ENCODE measurements around the gene RHEBL1.

RHEBL1 gene, protein sequence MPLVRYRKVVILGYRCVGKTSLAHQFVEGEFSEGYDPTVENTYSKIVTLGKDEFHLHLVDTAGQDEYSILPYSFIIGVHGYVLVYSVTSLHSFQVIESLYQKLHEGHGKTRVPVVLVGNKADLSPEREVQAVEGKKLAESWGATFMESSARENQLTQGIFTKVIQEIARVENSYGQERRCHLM

GRCh38 chr12:49069507-49070346, at the start of gene RHEBL1:
Gene RHEBL1, minus strand, starts transcription at chr12:49069979. Its CDS starts 194 bp downstream, at chr12:49069785.
- DNase-seq (peak; percentile 99), ATAC-seq (peak; percentile 100)

DNA sequence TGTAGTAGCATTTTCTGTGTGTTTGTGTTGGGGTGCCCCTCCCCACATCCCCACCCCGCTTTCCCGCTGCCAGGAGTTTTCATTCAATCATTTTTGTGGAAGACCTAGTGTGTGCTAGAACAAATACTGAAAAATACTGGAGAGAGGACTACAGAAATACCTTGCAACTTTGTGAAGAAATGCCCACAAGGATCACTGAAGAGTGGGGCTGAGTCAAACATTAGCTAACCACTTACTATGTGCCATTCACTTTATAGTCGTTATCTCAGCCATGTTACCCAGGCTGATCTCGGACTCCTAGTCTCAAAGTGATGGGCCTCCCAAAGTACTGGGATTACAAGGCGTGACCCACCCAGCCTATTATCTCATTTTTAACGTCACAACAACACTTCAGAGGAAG, 41.4 kb upstream of the RHEBL1 start:
- ATAC-seq: no peak

GRCh38 chr12:49110464-49111155, 40.8 kb upstream of the RHEBL1 start, which contains the start of gene LMBR1L:
Gene LMBR1L, minus strand, starts transcription at chr12:49110847. Its CDS starts 292 bp downstream, at chr12:49110555.
- ATAC-seq (peak; percentile 99), DNase-seq (peak; percentile 95)

More for the DNA sequence above, 41.4 kb upstream of the RHEBL1 start:
- DNase-seq: no peak

DNA sequence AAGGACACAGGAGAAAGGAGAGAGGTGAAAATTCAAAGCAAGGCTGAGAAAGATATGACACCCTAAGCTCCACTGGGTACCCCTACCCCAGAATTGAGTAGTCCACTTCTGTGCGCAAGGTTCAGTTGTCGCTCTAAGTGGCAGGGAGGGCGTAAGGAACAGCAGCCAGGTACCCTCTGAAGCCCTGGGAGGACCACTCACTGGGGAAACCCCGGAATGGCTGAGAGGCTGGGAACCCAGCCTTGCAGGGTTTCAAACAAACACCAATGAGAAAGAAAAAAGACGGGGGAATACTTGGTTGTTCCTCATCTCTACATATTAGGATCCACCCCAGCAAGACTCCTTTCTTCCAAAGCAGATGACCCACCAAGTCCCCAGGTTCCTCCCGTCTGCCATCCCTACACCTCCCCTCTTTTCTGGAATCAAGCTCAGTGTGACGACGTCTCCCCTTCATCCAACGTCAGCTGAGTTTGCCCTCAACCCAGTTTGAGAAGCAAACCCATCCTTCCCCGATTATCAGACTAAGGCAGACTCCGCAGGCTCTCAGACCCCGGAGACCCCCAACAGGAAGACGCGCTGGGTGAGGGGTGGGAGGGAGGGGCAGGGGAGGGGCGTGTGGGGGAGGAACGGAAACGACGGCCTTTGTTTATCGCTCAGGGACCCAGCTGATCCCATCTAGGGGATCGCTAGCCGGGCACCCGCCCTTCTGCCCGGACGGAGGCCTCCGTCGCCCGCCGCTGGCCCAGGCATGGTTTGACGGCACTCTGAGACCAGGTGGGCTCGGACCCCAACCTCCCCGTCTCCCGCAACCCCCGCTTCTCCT, 40.1 kb upstream of the RHEBL1 start:
- DNase-seq (peak; percentile 20), ATAC-seq (no peak)

- ATAC-seq (no peak), DNase-seq (no peak)
These were observed 39.2 kb upstream of the RHEBL1 start for GRCh38 chr12:49108958-49109404.

GRCh38 chr12:49105504-49106084, 35.8 kb upstream of the RHEBL1 start:
- no peak for ATAC-seq
- no peak for DNase-seq

GRCh38 chr12:49104822-49105221, 35.0 kb upstream of the RHEBL1 start:
- DNase-seq (no peak), ATAC-seq (no peak)

DNA sequence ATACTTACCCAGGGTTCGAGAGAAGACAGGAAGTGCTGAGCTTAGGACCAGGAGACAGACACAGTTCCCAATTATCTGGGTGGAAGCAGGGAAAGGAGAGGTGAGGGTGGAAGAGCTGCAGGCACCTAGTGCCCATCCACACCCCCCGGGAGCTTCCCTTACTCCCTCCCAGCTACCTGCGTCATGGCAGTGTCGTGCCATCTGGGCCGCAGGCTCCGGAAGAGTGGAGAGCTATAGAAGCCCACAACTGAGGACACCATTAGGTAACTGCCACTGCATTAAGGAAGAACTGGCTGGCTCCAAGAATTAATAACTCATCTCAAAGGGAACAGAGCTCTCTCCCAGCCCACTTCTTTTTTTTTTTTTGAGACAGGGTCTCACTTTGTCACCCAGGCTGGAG, 30.6 kb upstream of the RHEBL1 start:
- ATAC-seq: no peak
- no peak for DNase-seq

DNA sequence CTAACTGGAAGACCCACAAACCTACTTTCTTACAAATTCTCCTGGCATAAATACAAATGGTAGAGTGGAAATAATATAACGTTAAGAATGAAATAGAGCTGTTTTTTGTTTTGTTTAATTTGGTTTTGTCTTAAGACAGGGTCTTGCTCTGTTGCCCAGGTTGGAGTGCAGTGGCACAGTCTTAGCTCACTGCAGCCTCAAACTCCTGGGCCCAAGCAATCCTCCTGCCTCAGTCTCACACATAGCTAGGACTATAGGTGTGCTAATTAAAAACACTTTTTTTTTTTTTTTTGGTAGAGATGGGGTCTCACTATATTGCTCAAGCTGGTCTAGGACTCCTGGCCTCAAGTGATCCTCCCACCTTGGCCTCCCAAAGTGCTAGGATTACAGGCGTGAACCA, 28.9 kb upstream of the RHEBL1 start:
- DNase-seq (no peak), ATAC-seq (no peak)

GRCh38 chr12:49098035-49098451, 28.3 kb upstream of the RHEBL1 start:
- peak; percentile 33 for ATAC-seq
- peak; percentile 72 for DNase-seq

DNA sequence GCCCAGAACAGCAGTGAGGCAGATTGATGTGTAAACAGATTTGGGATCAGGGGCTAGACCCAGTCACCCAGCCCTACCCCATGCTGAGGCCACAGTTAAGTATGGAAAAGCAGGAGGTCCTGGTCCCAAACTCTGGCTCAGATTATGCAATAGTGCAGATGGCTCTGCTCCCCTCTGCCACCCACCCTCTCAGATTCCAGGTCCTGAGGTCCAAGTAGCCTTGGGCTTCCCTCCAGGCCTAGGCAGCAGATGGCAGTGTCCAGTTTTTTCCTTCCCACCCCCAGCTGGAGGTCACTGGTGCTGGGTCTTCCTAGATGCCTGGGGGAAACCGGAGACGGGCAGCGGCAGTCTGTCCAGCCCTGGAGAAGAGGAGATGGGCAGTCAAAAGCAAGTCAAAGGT, 27.6 kb upstream of the RHEBL1 start:
- DNase-seq (no peak), ATAC-seq (no peak)

GRCh38 chr12:49094975-49095365, 25.2 kb upstream of the RHEBL1 start:
- no peak for DNase-seq
- no peak for ATAC-seq

DNA sequence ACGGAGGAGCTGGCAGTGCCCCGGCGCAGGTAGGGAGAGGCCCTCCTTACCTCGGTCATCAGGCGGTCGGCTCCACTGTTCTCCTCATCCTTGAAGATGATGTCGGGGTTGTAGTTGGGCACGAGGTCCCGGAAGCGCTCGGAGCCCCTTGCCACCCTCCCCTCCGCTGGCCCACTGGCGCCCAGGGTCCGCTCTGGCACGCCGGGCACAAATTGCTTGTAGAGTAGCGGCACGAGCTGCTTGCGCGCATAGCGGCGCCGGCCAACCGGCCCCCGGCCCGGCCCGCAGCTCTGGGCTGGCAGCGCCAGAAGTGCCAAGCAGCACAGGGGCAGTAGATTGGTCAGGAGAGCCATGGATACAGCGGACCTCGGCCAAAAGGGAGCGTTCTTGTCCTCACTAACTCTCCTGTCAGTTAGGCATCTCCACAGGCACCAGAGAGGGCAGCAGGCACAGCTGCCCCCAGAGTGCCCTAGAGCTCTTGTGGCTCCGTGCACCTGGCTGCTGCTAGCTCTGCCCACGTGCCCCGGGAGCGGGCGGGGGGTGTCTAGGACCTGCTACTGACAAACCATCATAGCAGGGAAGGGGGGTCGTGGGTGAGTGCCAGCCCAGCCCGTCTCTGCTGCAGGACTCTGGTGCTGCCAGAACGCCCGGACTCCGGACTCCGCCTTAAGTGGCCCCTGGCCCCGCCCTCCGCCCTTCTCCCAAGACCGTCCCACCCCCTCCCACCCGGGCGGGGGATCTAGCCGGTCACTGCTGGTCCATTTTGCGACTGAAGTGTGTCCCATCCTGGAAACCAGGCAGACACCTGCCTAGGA, 24.6 kb upstream of the RHEBL1 start, which contains the start of gene DHH:
TSS of gene DHH (minus strand) at position 642 of the 815 bp plus-strand sequence. CDS start at position 353, 289 bp downstream.
- ATAC-seq: no peak
- peak; percentile 17 for DNase-seq

DNA sequence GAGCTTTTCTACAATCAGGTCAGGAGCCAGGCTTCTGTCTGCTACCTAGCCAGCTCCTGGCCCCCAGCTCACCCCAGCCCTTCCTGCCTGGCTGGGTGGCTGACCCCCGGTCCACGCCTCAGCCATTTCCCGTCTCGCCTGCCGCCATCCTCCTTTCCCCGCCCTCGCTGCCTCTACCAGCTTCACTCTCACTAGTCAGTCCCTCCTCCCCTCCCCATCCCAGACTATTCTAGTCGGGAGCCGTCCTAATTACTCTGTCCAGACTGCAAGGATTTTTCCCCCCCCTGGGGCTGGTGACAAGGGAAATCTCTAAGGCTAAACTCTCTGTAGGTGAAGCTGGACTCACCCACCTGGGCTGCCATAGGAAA, 24.0 kb upstream of the RHEBL1 start:
- DNase-seq: no peak
- no peak for ATAC-seq

DNA sequence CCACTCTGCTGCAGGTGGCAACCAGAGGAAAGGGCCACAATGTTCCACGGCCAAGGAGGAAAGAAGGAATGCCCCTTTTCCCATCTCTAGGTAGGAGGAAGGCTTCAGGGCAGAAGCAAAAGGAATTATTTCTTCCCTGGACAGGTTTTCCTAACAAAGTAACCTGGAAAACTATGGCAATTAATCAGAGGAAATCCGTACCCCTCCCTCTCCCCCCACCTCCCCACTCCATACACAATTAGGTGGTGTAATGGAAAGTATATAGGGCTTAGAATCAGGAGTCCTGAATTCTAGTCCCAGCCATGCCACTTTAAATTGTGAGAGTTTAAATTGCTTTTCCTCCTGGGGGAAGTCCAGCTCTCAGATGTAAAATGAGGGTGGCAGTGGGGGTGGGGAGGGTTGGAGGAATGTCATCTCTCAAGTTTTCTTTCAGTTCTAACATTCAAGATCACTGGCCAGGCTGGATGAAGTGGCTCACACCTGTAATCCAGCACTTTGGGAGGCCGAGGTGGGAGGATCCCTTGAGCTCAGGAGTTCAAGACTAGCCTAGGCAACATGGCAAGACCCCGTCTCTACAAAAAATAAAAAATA, 23.1 kb upstream of the RHEBL1 start:
- no peak for ATAC-seq
- DNase-seq: no peak

DNA sequence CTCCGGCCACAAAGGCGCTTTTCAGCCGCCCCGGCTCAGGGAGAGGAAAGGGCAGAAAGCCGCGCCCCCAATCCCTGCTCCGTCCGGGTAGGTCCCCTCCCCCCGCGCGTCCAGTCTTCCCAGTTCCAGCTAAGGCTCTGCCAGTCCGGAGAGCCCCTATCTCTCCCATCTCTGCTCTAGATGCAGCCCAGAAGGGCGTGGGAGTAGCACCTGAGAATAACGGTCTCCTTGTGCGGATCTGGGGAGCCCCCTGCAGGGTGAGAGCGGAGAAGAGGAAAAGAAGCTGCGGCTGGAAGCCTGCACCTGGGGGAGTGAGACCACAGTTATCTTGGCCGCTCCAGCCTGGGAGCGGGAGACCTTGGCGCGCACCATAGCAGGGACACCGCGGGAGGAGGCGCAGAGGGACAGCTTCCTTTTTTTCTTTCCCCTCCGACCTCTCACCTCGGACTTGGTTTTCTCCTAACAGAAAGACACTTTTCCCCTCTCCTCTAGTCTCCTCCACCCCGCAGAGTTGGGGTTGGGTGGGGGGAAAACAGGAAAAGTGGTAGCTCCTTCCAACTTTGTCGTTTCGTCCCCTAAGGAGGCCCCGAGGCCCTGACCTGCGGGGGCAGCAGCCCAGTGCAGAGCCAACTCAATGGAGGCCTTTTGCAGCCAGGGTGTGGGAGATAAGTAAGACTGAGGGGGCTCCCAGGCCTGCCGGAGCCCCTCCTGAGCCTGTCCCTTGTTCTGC, 22.5 kb upstream of the RHEBL1 start:
- DNase-seq (peak; percentile 75), ATAC-seq (no peak)

- no peak for DNase-seq
These were observed 22.0 kb upstream of the RHEBL1 start for GRCh38 chr12:49091836-49092085.

GRCh38 chr12:49091056-49091835, 21.5 kb upstream of the RHEBL1 start:
- DNase-seq: no peak
- no peak for ATAC-seq

More at GRCh38 chr12:49091836-49092085, 22.0 kb upstream of the RHEBL1 start:
- ATAC-seq: no peak

All from stimulated activated naive CD8-positive, alpha-beta T cell treated with anti-CD3 and anti-CD28 coated beads, Interleukin-15, Interleukin-2, amounts not matched to agents 100 U/mL and 50 U/mL, for 24 hours (primary cell).